GM18507 (cell line): ENCODE results near the gene DOCK9.
"Not testable (repeated sequence)": the region's sequence is repeated elsewhere in the genome, so short reads cannot be mapped to it uniquely, and the experiment has no call there.

Experiments used
- DNase-seq: peaks from one replicate; pipeline ENCODE4 v3.0.0; 2011; ENCODE audit warnings: low read depth; ENCODE audit not compliant: insufficient read length; ENCODE audit errors: extremely low spot score
- FAIRE-seq: peaks from 2 replicates; lab custom pipeline; 2011; peaks lifted over from hg19 to GRCh38; lab: Jason Lieb, UNC

Gene DOCK9

GRCh38 chr13:98772794-98773452, 204.9 kb downstream of the DOCK9 start:
- DNase-seq (no peak), FAIRE-seq (no peak)

DNA sequence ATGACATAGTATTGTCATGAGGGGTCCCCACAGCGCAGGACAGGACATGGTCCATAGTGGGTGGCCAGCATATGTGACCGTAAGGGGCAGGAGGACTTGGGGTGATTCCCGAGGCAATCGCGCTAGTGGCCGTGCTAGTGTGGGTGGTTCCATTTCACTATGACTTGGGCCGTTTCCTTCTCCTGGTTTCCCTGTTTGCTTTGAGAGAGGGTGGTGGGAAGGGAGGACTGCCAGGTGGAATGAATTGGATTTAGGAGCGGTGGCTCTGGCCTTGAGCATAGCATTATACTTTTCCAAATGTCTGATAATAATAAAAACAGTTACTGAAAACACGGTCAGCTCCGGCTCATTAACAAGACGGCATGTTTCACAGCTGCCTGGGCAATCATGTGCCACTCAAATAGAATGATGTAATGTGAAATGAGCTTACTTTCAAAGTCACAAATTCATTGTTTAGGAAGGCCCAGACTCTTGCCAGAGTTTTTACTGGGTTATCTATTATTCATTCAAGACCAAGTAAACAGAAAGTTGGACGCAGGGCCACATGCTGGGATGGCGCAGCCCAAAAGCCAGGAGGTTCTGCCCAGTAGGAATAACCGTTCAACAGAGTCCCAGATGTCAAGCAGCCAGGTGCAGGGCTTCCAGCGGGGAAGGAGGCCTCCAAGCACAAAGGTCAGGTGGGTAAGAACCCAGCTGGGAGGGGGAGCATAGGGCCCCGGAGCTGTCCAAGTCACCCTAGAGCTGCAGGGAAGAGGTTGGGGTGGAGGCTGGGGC, 205.8 kb downstream of the DOCK9 start:
- DNase-seq (no peak), FAIRE-seq (no peak)

- FAIRE-seq (no peak), DNase-seq (no peak)
Measured at GRCh38 chr13:98769736-98770135, 208.1 kb downstream of the DOCK9 start.

GRCh38 chr13:98768522-98768921, 209.3 kb downstream of the DOCK9 start:
- DNase-seq (no peak), FAIRE-seq (no peak)

DNA sequence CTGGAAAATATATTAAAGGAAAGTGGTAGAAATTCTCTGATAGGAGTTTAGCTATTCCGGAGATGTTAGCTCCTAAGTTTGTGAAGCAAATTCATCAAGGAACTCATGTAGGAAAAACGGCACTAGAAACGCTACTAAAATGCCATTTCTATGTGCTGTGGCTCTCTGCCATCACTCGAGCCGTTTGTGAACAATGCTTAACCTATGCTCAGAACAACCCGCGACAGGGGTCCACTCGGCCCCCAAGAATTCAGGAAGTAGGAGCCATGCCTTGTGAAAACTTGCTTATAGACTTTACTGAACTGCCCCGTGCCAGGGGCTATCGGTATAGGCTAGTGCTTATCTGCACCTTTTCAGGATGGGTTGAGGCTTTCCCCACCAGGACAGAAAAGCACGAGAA, 211.2 kb downstream of the DOCK9 start:
- no peak for DNase-seq
- FAIRE-seq: no peak

DNA sequence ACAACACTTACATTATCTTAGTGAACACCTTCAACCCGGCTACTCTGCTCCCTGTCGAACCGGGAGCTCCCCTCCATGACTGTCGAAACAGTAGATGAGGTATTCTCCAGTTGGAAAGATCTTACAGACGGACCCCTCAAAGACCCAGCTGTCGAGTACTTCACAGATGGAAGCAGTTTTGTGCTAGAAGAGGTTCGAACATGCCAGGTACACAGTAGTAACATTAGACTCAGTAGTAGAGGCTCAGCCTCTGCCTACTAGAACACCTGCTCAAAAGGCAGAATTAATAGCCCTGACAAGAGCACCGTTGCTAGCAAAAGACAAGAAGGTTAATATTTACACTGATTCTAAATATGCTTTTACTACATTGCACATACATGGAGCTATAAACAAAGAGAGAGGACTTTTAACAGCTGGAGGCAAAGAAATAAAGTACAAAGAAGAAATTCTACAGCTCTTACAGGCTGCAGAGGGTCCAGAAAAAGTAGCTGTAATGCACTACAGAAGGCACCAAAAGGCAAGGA, 211.8 kb downstream of the DOCK9 start:
- no peak for DNase-seq
- no peak for FAIRE-seq

- no peak for DNase-seq
- no peak for FAIRE-seq
Measured at GRCh38 chr13:98761986-98762616, 215.8 kb downstream of the DOCK9 start.

GRCh38 chr13:98761126-98761985, 216.5 kb downstream of the DOCK9 start:
- FAIRE-seq (peak; percentile 39), DNase-seq (no peak)

DNA sequence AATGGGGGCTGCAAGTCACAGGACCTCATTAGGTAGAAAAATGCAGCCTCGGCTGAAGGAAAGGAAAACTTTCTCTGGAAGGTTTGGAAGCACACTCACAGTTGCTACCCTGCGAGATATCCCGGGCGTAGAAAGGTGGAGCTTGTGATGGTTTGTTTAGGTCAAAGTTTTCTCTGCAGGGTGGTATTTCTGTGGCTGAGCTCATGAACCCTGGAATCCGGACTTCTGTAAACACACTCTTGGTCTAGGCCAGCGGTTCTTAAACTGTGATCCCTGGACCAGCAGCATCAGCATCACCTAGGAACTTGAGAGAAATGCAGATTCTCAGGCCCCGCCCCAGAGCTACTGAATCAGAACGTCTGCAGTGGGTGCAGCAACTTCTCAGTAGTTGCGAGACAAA, 222.1 kb downstream of the DOCK9 start:
- FAIRE-seq (no peak), DNase-seq (no peak)

DNA sequence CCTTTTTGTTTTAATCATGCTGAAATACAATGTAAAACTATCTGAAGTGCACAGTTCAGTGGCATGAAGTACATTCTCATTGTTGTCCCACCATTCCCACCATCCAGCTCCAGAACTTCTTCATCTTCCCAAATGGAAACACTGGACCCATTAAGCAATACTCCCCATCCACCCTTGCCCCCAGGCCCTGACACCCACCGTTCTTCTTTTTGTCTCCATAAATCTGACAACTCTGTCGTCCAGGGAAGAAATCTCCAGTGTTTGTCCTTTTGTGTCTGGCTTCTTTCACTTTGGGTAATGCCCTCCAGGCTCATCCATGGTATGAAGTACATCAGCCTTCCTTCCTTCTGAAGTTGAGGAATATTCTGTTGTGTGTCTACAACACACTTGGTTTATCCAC, 222.7 kb downstream of the DOCK9 start:
- DNase-seq (no peak), FAIRE-seq (no peak)

- DNase-seq, FAIRE-seq: not testable (repeated sequence)
Measured at GRCh38 chr13:98754468-98754867, 223.4 kb downstream of the DOCK9 start.

GRCh38 chr13:98752467-98753290, 225.2 kb downstream of the DOCK9 start, which contains the start of gene SLC15A1:
SLC15A1 (minus strand) TSS chr13:98752672; CDS start chr13:98752598, 74 bp downstream.
- DNase-seq: no peak
- no peak for FAIRE-seq

- DNase-seq (no peak), FAIRE-seq (no peak)
Measured at GRCh38 chr13:98751861-98752466, 225.9 kb downstream of the DOCK9 start.

- DNase-seq: no peak
- no peak for FAIRE-seq
Measured at GRCh38 chr13:98751367-98751782, 226.5 kb downstream of the DOCK9 start.

DNA sequence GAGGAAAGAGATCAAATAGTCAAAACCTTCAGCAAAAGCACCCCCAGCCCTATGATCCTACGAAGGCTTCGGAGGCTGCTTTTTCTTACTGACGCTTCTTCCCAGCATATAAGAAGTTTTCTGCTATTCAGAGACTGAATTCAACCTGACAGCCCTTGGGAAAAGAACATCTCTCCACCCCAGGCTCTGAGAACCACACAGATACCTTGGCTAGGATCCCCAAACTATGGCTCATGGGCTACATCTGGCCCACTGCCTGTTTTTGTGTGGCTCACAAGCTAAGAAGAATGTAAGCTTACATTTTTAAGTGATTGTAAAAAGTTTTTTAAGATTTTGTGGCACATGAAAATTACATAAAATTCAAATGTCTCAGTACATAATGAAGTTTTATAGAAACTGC, 228.4 kb downstream of the DOCK9 start:
- no peak for FAIRE-seq

DNA sequence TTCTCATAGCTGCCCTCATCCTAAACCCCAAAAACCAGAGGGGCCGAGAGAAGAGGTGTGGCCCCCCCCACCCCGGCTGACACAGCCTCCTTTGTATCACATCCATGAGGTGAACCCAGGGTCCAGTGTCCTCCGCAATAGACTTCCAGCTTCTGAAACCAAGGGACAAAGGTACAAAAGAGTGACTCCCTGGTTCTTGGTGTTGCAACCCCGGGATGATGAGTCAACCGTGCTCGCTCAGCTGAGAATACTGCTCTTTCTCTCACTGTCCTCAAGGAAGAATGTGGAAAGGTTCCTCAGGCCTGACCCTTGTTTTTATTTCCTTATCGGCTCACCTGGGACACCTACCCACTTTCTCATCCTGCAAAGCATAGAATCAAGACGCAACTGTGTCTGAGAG, 230.9 kb downstream of the DOCK9 start:
- DNase-seq (no peak), FAIRE-seq (no peak)

More for the DNA sequence above, 228.4 kb downstream of the DOCK9 start:
- no peak for DNase-seq
